Endothelial cell of umbilical vein (primary cell): ENCODE data around the gene LUZP2. TPM values are rescaled to one million over a fixed set of nuclear protein-coding genes. Genes with fewer than 3 reads are reported as not detected.

Experiments used
- BruUV-seq: library from RNA; stranded (reverse); fragments of 400-500 nt; replicated peaks from 2 replicates; lab custom pipeline; 2021; lab: Mats Ljungman, UMichigan
- CTCF ChIA-PET: fragments of 300-600, 350-600 bp; sonication (Branson Sonifier 250); formaldehyde crosslinking; loops from one replicate; lab custom pipeline; 2021; ENCODE audit warnings: antibody characterized with exemption, inconsistent platforms; lab: Charles Lee
- POLR2A ChIA-PET: fragments of 300-600, 350-600 bp; sonication (Branson Sonifier 250); formaldehyde crosslinking; loops from one replicate; lab custom pipeline; 2021; ENCODE audit warnings: antibody characterized with exemption, inconsistent platforms; lab: Charles Lee
- DNase-seq: peaks from one replicate; pipeline ENCODE4 v3.0.0-alpha.2; 2011; ENCODE audit warnings: low read depth, low spot score
- FAIRE-seq: peaks from 2 replicates; lab custom pipeline; 2011; peaks lifted over from hg19 to GRCh38; lab: Jason Lieb, UNC
- H2AFZ ChIP-seq: 2 replicates; pipeline ENCODE4 v1.6.0; 2012; ENCODE audit warnings: low read depth, low read length, control low read depth, inconsistent platforms
- H3K27ac ChIP-seq: 2 replicates; pipeline ENCODE4 v1.5.1; 2011; ENCODE audit warnings: low read depth, mild to moderate bottlenecking, control low read depth, low read length, moderate library complexity; ENCODE audit not compliant: insufficient read depth
- H3K27me3 ChIP-seq, 2 experiments: 2 replicates each; pipeline versions ENCODE4 v1.6.0 to v1.6.1; 2011; ENCODE audit warnings: low read length in 2 of 2, mixed read lengths in 1 of 2; ENCODE audit not compliant: control insufficient read depth in 2 of 2, insufficient read depth in 2 of 2
- H3K36me3 ChIP-seq, 2 experiments: 2 replicates in 1 of 2; 3 replicates in 1 of 2; pipeline ENCODE4 v1.5.1; 2011; ENCODE audit warnings: low read length in 2 of 2, mild to moderate bottlenecking in 1 of 2, moderate library complexity in 1 of 2; ENCODE audit not compliant: control insufficient read depth in 2 of 2, insufficient read depth in 2 of 2; ENCODE audit errors: extremely low read depth in 1 of 2
- H3K4me1 ChIP-seq: 3 replicates; pipeline ENCODE4 v1.5.1; 2011; ENCODE audit warnings: mild to moderate bottlenecking, low read length; ENCODE audit not compliant: control insufficient read depth, insufficient read depth; ENCODE audit errors: extremely low read depth
- H3K4me2 ChIP-seq: 2 replicates; pipeline ENCODE4 v1.6.1; 2011; ENCODE audit warnings: low read length, control low read depth, mixed read lengths; ENCODE audit not compliant: insufficient read depth
- H3K4me3 ChIP-seq, 3 experiments: fragments of 200-600 bp in 1 of 3; sonication (generic), shearing (Covaris generic) in 1 of 3; replicated peaks in 1 of 3; 2 replicates each; pipeline ENCODE4 v1.5.1; 2011 to 2016; ENCODE audit warnings: control low read depth in 3 of 3, low read length in 3 of 3, mild to moderate bottlenecking in 2 of 3, inconsistent platforms in 1 of 3, low read depth in 1 of 3, moderate library complexity in 1 of 3; ENCODE audit not compliant: insufficient read depth in 1 of 3
- H3K79me2 ChIP-seq: 2 replicates; pipeline ENCODE4 v1.6.0; 2012; ENCODE audit warnings: low read length, inconsistent platforms; ENCODE audit not compliant: control insufficient read depth, insufficient read depth
- H3K9ac ChIP-seq: replicated peaks from 2 replicates; pipeline ENCODE3; 2011; ENCODE audit warnings: low read length, control low read depth; ENCODE audit not compliant: insufficient read depth; ENCODE audit errors: extremely low read depth
- H3K9me1 ChIP-seq: replicated peaks from 3 replicates; pipeline ENCODE4 v1.6.0; 2011; ENCODE audit warnings: mild to moderate bottlenecking, low read length; ENCODE audit not compliant: control insufficient read depth, insufficient read depth; ENCODE audit errors: extremely low read depth
- H3K9me3 ChIP-seq: replicated peaks from 2 replicates; pipeline ENCODE4 v1.5.1; 2012; ENCODE audit warnings: low read length, inconsistent platforms; ENCODE audit not compliant: control insufficient read depth, insufficient read depth
- H4K20me1 ChIP-seq: replicated peaks from 2 replicates; pipeline ENCODE3; 2011; ENCODE audit warnings: mild to moderate bottlenecking, low read length; ENCODE audit not compliant: control insufficient read depth, insufficient read depth; ENCODE audit errors: extremely low read depth
- EZH2 ChIP-seq: IDR thresholded peaks from 2 replicates; pipeline ENCODE4 v1.6.1; 2012; ENCODE audit warnings: borderline replicate concordance, low read depth, mild to moderate bottlenecking, moderate library complexity, low read length, inconsistent platforms; ENCODE audit not compliant: severe bottlenecking
- FOS ChIP-seq: IDR thresholded peaks from 2 replicates; pipeline ENCODE4 v1.6.1; 2011; ENCODE audit warnings: mild to moderate bottlenecking, low read length, moderate library complexity, borderline replicate concordance; ENCODE audit not compliant: insufficient read depth
- GATA2 ChIP-seq: IDR thresholded peaks from 2 replicates; pipeline ENCODE4 v1.7.0; 2011; ENCODE audit warnings: low read depth, mild to moderate bottlenecking, moderate library complexity, mixed read lengths, low read length; ENCODE audit not compliant: insufficient read length, insufficient read depth
- JUN ChIP-seq: IDR thresholded peaks from 2 replicates; pipeline ENCODE4 v1.6.1; 2011; ENCODE audit warnings: borderline replicate concordance, low read depth; ENCODE audit not compliant: insufficient read length, insufficient read depth
- MAX ChIP-seq: IDR thresholded peaks from 2 replicates; pipeline ENCODE4 v1.6.1; 2011; ENCODE audit not compliant: insufficient read depth, insufficient read length
- MYC ChIP-seq: IDR thresholded peaks from one replicate; pipeline ENCODE4 v1.6.1; 2011; ENCODE audit warnings: mild to moderate bottlenecking, low read depth, low read length
- POLR2A ChIP-seq: IDR thresholded peaks from 2 replicates; pipeline ENCODE4 v1.6.1; 2012; ENCODE audit warnings: low read depth, mild to moderate bottlenecking, control low read depth, low read length
- POLR2AphosphoS5 ChIP-seq: IDR thresholded peaks from 2 replicates; pipeline ENCODE4 v1.6.1; 2012; ENCODE audit warnings: low read depth, mild to moderate bottlenecking, control low read depth, low read length, moderate library complexity; ENCODE audit not compliant: insufficient read depth
- dilution Hi-C: fragments of 300-500 bp; cut with MboI; formaldehyde crosslinking; loops from one replicate; pipeline ENCODE4 v1.15.0; 2019; ENCODE audit warnings: low sequenced_read_pairs; ENCODE audit not compliant: extremely low pct_ligation_motif_present
- intact Hi-C: fragments of 100-400 bp; cut with micrococcal nuclease; formaldehyde crosslinking; loops from one replicate; pipeline ENCODE4 v1.10.0; 2022
- polyA plus RNA-seq, 4 experiments: library from polyadenylated mRNA; depleted of rRNA in 3 of 4; stranded (reverse) in 3 of 4; unstranded in 1 of 4; fragments of >200 nt; gene quantifications; 2 replicates each; pipeline versions ENCODE4 v1.2.1 to v1.2.3, GENCODE V29; 2011 to 2012; ENCODE audit warnings: missing spikeins in 1 of 4
- total RNA-seq: library from RNA; stranded (reverse); gene quantifications from 2 replicates; pipeline ENCODE4 v1.2.3, GENCODE V29; 2021
- TF ChIP-seq, protein P1 (sequence below), 2 donors: IDR thresholded peaks; 1 replicate in 1 of 2; 2 replicates in 1 of 2; pipeline ENCODE4 v1.5.1; 2011; ENCODE audit warnings: low read length in 2 of 2, mild to moderate bottlenecking in 2 of 2, moderate library complexity in 2 of 2, control low read depth in 1 of 2, inconsistent platforms in 1 of 2, low read depth in 1 of 2; ENCODE audit not compliant: insufficient read depth in 1 of 2; ENCODE audit errors: extremely low read depth in 1 of 2

LUZP2 gene
- total and polyA plus RNA-seq, 2 donors (not counting 3 experiments of a cell fraction or from before 2014, with no cell fraction given) = 0.07 TPM; not detected in 1

DNA sequence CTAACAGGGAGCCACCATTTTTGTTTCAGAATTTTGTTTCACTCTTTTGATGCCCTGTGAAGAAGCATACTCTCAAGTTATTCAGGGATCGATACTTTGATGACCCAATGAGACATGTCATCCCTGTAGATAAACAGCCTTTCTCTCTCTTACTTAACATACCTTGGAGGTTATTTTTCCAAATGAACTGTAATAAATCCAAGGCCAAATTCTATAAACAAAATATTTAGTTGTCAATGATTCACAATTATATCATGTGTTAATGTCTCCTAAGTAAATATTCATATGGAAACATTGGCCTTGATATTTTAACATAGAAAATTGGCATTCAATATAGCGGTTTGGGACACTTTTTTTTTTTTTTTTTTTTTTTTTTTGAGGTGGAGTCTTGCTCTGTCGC is 97.5 kb downstream of the LUZP2 start:
- Histone ChIP-seq H3K36me3 (no peaks in the 10 kb centered on the region), H3K9me3 (no peaks in the 10 kb centered on the region), H3K9ac (no peak overlapping the region), H4K20me1 (no peaks in the 10 kb centered on the region), H3K9me1 (no peaks in the 10 kb centered on the region), H2AFZ (no peak overlapping the region), H3K79me2 (no peaks in the 10 kb centered on the region), H3K4me1 (peaks cover 10% of the 10 kb centered on the region), H3K4me2 (no peak overlapping the region), H3K27me3 (no peaks in the 10 kb centered on the region), H3K4me3 (no peak overlapping the region), H3K27ac (no peak overlapping the region)
- DNase-seq (no peak), FAIRE-seq (no peak)
- BruUV-seq = no TSS peak
- CTCF ChIA-PET = no interaction called here
- dilution Hi-C loops = no loop called here
- TF ChIP-seq POLR2A (no peak), JUN (no peak), FOS (no peak), EZH2 (no peak), GATA2 (no peak), MYC (no peak), POLR2AphosphoS5 (no peak), MAX (no peak)
- TF ChIP-seq, protein P1, sequence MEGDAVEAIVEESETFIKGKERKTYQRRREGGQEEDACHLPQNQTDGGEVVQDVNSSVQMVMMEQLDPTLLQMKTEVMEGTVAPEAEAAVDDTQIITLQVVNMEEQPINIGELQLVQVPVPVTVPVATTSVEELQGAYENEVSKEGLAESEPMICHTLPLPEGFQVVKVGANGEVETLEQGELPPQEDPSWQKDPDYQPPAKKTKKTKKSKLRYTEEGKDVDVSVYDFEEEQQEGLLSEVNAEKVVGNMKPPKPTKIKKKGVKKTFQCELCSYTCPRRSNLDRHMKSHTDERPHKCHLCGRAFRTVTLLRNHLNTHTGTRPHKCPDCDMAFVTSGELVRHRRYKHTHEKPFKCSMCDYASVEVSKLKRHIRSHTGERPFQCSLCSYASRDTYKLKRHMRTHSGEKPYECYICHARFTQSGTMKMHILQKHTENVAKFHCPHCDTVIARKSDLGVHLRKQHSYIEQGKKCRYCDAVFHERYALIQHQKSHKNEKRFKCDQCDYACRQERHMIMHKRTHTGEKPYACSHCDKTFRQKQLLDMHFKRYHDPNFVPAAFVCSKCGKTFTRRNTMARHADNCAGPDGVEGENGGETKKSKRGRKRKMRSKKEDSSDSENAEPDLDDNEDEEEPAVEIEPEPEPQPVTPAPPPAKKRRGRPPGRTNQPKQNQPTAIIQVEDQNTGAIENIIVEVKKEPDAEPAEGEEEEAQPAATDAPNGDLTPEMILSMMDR (IDR thresholded peaks at IDR 0.05; ENCODE audit: extremely low read depth in 1 of 2, insufficient read depth in 1 of 2, low read depth in 1 of 2, low read length in 2 of 2) = no peak
- intact Hi-C loops = no loop called here
- POLR2A ChIA-PET = no interaction called here
